ENCODE data around the gene GALR1.

GALR1 gene

GRCh38 chr18:77321823-77322805, 72.5 kb downstream of the GALR1 start:
- no peak for DNase-seq (ENCODE audit: low read depth)

GRCh38 chr18:77323640-77324299, 74.1 kb downstream of the GALR1 start:
- no peak for DNase-seq (ENCODE audit: low read depth)

Measured in stromal cell of bone marrow (primary cell).